ENCODE results near the gene DLG2.
"Not testable (repeated sequence)": the region's sequence is repeated elsewhere in the genome, so short reads cannot be mapped to it uniquely, and the experiment has no call there.

DLG2 gene

DNA sequence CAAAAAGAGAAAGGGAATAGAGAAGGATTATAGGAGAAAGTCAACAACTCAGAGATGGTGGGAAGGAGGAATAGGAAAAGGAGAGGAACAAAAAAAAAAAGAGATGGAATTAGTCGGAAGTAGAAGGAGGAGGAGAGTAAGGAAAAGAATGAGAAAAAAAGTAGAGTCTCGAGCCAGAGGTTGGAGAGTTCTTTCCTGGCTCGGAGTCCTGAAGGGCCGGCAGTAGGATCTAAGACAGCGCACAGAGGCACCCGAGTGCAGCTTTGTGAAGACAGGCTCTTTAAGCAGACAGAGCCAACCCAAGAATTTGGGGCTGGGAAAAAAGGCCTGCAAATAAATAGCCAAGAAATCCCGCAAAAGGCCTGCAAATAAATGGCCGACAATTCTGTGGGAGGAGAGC lies 2170.6 kb downstream of the DLG2 start:
- Mint-ChIP-seq H3K36me3 (ENCODE audit: low read depth) (peaks cover 3% of the 10 kb centered on the region), H3K4me3 (no peak overlapping the region)
- no peak for TF ChIP-seq CTCF (IDR thresholded peaks at IDR 0.05; ENCODE audit: unreplicated experiment in 3 of 3)

GRCh38 chr11:83456075-83456474 lies 2171.1 kb downstream of the DLG2 start:
- Mint-ChIP-seq H3K4me1 (peaks cover 20% of the 10 kb centered on the region), H3K27ac (peak overlapping the region in 1 of 3 experiments; percentile 81), H3K27me3 (ENCODE audit: low read depth) (no peaks in the 10 kb centered on the region), H3K4me3 (no peak overlapping the region), H3K36me3 (ENCODE audit: low read depth) (peaks cover 3% of the 10 kb centered on the region), H3K9me3 (no peaks in the 10 kb centered on the region)
- no peak for TF ChIP-seq CTCF (IDR thresholded peaks at IDR 0.05; ENCODE audit: unreplicated experiment in 3 of 3)

More for the DNA sequence above, 2170.6 kb downstream of the DLG2 start:
- no peaks in the 10 kb centered on the region for H3K27me3 Mint-ChIP-seq (ENCODE audit: low read depth)
- no peaks in the 10 kb centered on the region for H3K9me3 Mint-ChIP-seq
- peak overlapping the region in 1 of 3 experiments; percentile 81 for H3K27ac Mint-ChIP-seq
- peaks cover 20% of the 10 kb centered on the region for H3K4me1 Mint-ChIP-seq

DNA sequence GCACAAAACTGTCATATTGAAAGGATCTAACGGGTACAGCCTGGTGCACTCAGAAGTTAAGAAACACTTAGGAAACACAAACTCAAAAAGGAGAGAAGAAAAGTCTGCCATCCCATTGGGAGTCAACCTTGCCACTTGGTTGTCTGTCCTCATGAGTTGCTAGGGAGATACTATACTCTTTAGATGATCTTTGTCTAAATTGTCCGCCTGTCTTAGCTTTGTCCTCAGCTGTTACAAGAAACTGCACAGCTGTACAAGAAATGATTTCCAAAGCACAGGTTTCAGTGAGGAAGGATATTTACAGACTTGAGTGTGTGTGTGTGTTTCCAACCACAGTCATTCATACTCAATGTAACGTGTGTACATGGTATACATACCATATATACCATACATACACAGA lies 2171.8 kb downstream of the DLG2 start:
- Mint-ChIP-seq H3K27ac (peak overlapping the region in 1 of 3 experiments; percentile 81), H3K36me3 (ENCODE audit: low read depth) (peaks cover 3% of the 10 kb centered on the region), H3K4me1 (peaks cover 20% of the 10 kb centered on the region), H3K27me3 (ENCODE audit: low read depth) (no peaks in the 10 kb centered on the region), H3K9me3 (no peaks in the 10 kb centered on the region), H3K4me3 (no peak overlapping the region)
- TF ChIP-seq CTCF (IDR thresholded peaks at IDR 0.05; ENCODE audit: unreplicated experiment in 3 of 3): no peak

- Mint-ChIP-seq H3K9me3 (no peaks in the 10 kb centered on the region), H3K27me3 (ENCODE audit: low read depth) (no peaks in the 10 kb centered on the region), H3K4me1 (peaks cover 16% of the 10 kb centered on the region), H3K4me3 (no peak overlapping the region), H3K27ac (no peak overlapping the region), H3K36me3 (ENCODE audit: low read depth) (peaks cover 3% of the 10 kb centered on the region)
- TF ChIP-seq CTCF (IDR thresholded peaks at IDR 0.05; ENCODE audit: unreplicated experiment in 3 of 3): no peak
Measured at GRCh38 chr11:83454674-83455073, 2172.5 kb downstream of the DLG2 start.

DNA sequence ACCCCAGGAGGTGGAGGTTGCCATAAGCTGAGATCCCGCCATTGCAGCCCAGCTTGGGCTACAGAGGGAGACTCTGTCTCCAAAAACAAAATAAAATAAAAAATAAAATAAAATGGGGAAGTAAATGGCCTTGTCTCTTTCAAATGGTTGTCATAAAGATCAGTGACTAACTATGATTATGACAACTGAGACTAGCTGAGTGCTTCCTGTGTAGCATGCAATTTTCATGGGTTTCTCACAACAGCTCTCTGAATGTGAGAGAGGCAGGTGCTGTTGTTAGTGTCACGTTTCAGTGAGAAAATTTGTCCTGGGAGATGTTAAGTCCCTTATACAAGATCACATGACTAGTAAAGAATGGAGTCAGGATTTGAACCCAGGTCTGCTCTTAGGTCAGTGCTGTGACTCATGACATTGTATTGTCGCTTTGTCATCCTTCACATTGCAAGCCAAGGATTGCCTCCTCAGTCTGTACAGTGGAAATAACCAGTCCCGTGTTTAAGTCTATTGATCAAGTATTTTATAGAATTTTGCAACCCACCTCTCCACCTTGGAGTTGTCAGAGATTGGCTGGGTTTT lies 2177.7 kb downstream of the DLG2 start:
- no peak for TF ChIP-seq CTCF (IDR thresholded peaks at IDR 0.05; ENCODE audit: unreplicated experiment in 3 of 3)
- no peak overlapping the region for H3K27ac Mint-ChIP-seq
- no peak overlapping the region for H3K4me3 Mint-ChIP-seq
- H3K27me3 Mint-ChIP-seq (ENCODE audit: low read depth): no peaks in the 10 kb centered on the region
- no peaks in the 10 kb centered on the region for H3K36me3 Mint-ChIP-seq (ENCODE audit: low read depth)
- no peaks in the 10 kb centered on the region for H3K4me1 Mint-ChIP-seq
- H3K9me3 Mint-ChIP-seq: no peaks in the 10 kb centered on the region

DNA sequence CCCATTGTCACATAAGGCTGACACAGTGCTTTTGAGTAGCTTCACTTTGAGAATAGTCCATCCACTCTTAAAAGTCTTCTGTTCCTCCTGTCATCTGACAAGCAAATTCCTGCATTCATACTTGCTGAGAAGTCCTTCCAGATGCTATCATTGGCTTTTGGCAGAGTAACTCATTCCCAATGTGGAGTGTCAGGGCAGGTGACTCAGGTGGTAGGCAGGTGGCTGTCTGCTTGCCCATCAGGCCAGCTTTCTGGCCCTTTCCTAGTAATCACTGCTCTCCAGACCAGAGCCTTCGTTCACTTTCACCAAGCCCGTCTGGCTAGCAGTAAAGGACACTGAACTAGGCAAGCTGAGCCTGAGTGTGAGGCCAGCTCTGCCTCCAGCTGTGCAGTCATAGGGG lies 2178.5 kb downstream of the DLG2 start:
- H3K27me3 Mint-ChIP-seq (ENCODE audit: low read depth): no peaks in the 10 kb centered on the region
- H3K4me1 Mint-ChIP-seq: no peaks in the 10 kb centered on the region
- TF ChIP-seq CTCF (IDR thresholded peaks at IDR 0.05; ENCODE audit: unreplicated experiment in 3 of 3): no peak
- H3K4me3 Mint-ChIP-seq: no peak overlapping the region
- H3K9me3 Mint-ChIP-seq: no peaks in the 10 kb centered on the region
- no peaks in the 10 kb centered on the region for H3K36me3 Mint-ChIP-seq (ENCODE audit: low read depth)
- no peak overlapping the region for H3K27ac Mint-ChIP-seq

DNA sequence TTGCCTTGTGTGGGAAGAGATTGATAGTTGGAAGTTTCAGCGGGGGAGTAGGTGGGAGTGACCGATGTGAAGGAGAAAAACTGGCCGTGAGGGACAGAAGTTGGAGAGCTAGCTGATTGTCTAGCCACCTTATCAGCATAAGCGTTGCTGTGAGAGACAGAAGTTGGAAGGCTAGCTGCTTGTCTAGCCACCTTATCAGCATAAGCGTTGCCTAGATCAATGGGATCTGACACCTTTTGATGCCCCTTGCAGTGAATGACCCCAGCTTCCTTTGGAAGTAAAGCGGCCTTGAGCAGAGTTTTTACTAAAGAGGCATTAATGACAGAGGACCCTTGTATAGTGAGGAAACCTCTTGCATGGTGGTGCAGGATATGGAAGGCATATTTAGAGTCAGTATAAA lies 2183.3 kb downstream of the DLG2 start:
- H3K9me3 Mint-ChIP-seq; H3K36me3 Mint-ChIP-seq (ENCODE audit: low read depth); H3K27me3 Mint-ChIP-seq (ENCODE audit: low read depth); H3K4me1 Mint-ChIP-seq; H3K27ac Mint-ChIP-seq; H3K4me3 Mint-ChIP-seq: not testable (repeated sequence)

All from nephron (organoid).